Tibial artery (tissue), 4 donors: Measurements from ENCODE around the gene DMWD.
"Not testable (repeated sequence)": the region's sequence is repeated elsewhere in the genome, so short reads cannot be mapped to it uniquely, and the experiment has no call there.

Experiments used
- DNase-seq, 2 donors: peaks; one replicate each; pipeline ENCODE4 v3.0.0-alpha.2; 2019
- H3K27ac ChIP-seq, 2 donors: fragments of 200-600 bp; sonication (generic) in 1 of 2; 1 replicate in 1 of 2; 2 replicates in 1 of 2; pipeline ENCODE4 v1.5.1; 2018 to 2019; ENCODE audit warnings: mild to moderate bottlenecking in 1 of 2
- H3K27me3 ChIP-seq, 2 donors: fragments of 200-600 bp; sonication (generic) in 1 of 2; one replicate each; pipeline versions ENCODE4 v1.5.1 to v1.6.0; 2016 to 2019
- H3K36me3 ChIP-seq, 3 donors: fragments of 200-600 bp; sonication (generic) in 2 of 3; one replicate each; pipeline ENCODE4 v1.5.1; 2016 to 2019; ENCODE audit warnings: mild to moderate bottlenecking in 2 of 3
- H3K4me1 ChIP-seq, 4 donors: fragments of 200-600 bp; sonication (generic) in 2 of 4; 1 replicate in 3 of 4; 2 replicates in 1 of 4; pipeline ENCODE4 v1.5.1; 2016 to 2019
- H3K4me3 ChIP-seq, 2 donors: fragments of 200-600 bp; sonication (generic) in 1 of 2; 1 replicate in 1 of 2; 2 replicates in 1 of 2; pipeline ENCODE4 v1.5.1; 2018 to 2019; ENCODE audit warnings: mild to moderate bottlenecking in 2 of 2
- H3K9me3 ChIP-seq, 3 donors: fragments of 200-600 bp; sonication (generic) in 1 of 3; one replicate each; pipeline ENCODE4 v1.5.1; 2016 to 2019
- CTCF ChIP-seq, 2 experiments: fragments of 200-600 bp in 1 of 2; fragments of 450-650 bp in 1 of 2; IDR thresholded peaks; one replicate each; pipeline ENCODE4 v1.5.1; 2017 to 2019; ENCODE audit warnings: antibody characterized with exemption in 2 of 2, mild to moderate bottlenecking in 1 of 2, moderate library complexity in 1 of 2
- intact Hi-C: fragments of 100-400 bp; cut with DNase I; formaldehyde crosslinking; loops from one replicate; pipeline ENCODE4 v1.15.0; 2023; ENCODE audit warnings: low total_unique reads

The DMWD gene

GRCh38 chr19:45805719-45806118 lies 13.1 kb upstream of the DMWD start:
- Histone ChIP-seq H3K4me3 (no peak overlapping the region), H3K9me3 (no peaks in the 10 kb centered on the region), H3K36me3 (no peaks in the 10 kb centered on the region), H3K27me3 (no peaks in the 10 kb centered on the region), H3K4me1 (peaks cover 0 to 5% (median 0%) of the 10 kb centered on the region in 4 donors), H3K27ac (no peak overlapping the region)
- intact Hi-C loops: no loop called here
- no peak for DNase-seq
- TF ChIP-seq CTCF (IDR thresholded peaks at IDR 0.05): no peak

DNA sequence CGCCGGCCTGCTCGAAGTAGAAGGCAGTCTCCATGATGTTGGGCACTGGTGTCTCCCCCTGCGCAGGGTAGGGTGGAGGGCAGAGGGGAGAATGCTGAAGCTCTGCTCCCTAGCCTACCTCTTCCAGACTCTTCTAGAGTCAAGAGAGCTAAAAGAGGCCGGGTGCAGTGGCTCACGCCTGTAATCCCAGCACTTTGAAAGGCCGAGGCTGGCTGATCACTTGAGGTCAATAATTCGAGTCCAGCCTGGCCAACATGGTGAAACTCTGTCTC lies 12.2 kb upstream of the DMWD start:
- no peak overlapping the region for H3K4me3 ChIP-seq
- no peak for TF ChIP-seq CTCF (IDR thresholded peaks at IDR 0.05)
- intact Hi-C loops: no loop called here
- H3K27ac ChIP-seq: no peak overlapping the region
- H3K4me1 ChIP-seq: peaks cover 0 to 5% (median 0%) of the 10 kb centered on the region in 4 donors
- H3K27me3 ChIP-seq: no peaks in the 10 kb centered on the region
- no peak for DNase-seq
- H3K36me3 ChIP-seq: no peaks in the 10 kb centered on the region
- no peaks in the 10 kb centered on the region for H3K9me3 ChIP-seq

GRCh38 chr19:45804140-45804958 lies 11.7 kb upstream of the DMWD start:
- no peak for DNase-seq
- Histone ChIP-seq H3K27ac (no peak overlapping the region), H3K27me3 (no peaks in the 10 kb centered on the region), H3K4me1 (peaks cover 0 to 2% (median under 1%) of the 10 kb centered on the region in 4 donors), H3K4me3 (no peak overlapping the region), H3K36me3 (no peaks in the 10 kb centered on the region), H3K9me3 (no peaks in the 10 kb centered on the region)
- intact Hi-C loops: no loop called here
- no peak for TF ChIP-seq CTCF (IDR thresholded peaks at IDR 0.05)

DNA sequence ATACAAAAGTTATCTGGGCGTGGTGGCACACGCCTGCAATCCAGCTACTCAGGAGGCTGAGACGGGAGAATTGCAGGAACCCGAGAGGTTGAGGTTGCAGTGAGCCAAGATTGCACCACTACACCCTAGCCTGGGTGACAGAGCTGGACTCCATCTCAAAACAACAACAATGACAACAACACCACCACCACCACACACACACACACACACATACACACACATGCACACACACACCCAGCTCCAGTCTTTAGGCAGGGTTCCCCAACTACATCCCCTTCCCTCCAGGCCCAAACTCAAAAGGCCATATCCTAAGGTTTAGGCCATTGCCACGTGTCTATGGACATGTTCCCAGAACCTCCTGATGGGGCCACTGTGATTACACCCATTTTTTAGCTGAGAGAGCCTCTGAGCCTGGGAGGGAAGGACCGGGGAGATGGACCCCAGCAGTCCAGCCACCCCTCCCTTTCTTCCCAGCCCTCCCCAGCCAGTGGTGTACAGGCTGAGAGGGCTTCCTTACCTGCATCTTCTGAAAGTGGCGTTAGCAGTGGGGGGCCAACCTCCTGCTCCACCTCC lies 9.0 kb upstream of the DMWD start:
- intact Hi-C loops: no loop called here
- no peak for DNase-seq
- Histone ChIP-seq H3K36me3 (no peaks in the 10 kb centered on the region), H3K4me3 (no peak overlapping the region), H3K27ac (no peak overlapping the region), H3K9me3 (no peaks in the 10 kb centered on the region), H3K27me3 (no peaks in the 10 kb centered on the region), H3K4me1 (peaks cover 0 to 12% (median 8%) of the 10 kb centered on the region in 4 donors)
- no peak for TF ChIP-seq CTCF (IDR thresholded peaks at IDR 0.05)

- intact Hi-C loops: no loop called here
- H3K36me3 ChIP-seq: no peaks in the 10 kb centered on the region
- H3K4me3 ChIP-seq: no peak overlapping the region
- no peak for DNase-seq
- H3K9me3 ChIP-seq: no peaks in the 10 kb centered on the region
- no peak for TF ChIP-seq CTCF (IDR thresholded peaks at IDR 0.05)
- H3K27me3 ChIP-seq: no peaks in the 10 kb centered on the region
- no peak overlapping the region for H3K27ac ChIP-seq
- peaks cover 0 to 12% (median 8%) of the 10 kb centered on the region in 4 donors for H3K4me1 ChIP-seq
These were observed 7.5 kb upstream of the DMWD start for GRCh38 chr19:45800070-45800553.

- H3K4me3 ChIP-seq, intact Hi-C loops, H3K27me3 ChIP-seq, H3K36me3 ChIP-seq, H3K9me3 ChIP-seq, DNase-seq, H3K27ac ChIP-seq: not testable (repeated sequence)
- peaks cover 0 to 12% (median 8%) of the 10 kb centered on the region in 4 donors for H3K4me1 ChIP-seq
These were observed 6.9 kb upstream of the DMWD start for GRCh38 chr19:45799541-45799940.
